ENCODE results near the gene DLK1. TPM values are rescaled to one million over a fixed set of nuclear protein-coding genes. Genes with fewer than 3 reads are reported as not detected.

DLK1 gene
- total and polyA plus RNA-seq, 2 experiments from 2014 or later = 1,378 to 3,299 TPM

DNA sequence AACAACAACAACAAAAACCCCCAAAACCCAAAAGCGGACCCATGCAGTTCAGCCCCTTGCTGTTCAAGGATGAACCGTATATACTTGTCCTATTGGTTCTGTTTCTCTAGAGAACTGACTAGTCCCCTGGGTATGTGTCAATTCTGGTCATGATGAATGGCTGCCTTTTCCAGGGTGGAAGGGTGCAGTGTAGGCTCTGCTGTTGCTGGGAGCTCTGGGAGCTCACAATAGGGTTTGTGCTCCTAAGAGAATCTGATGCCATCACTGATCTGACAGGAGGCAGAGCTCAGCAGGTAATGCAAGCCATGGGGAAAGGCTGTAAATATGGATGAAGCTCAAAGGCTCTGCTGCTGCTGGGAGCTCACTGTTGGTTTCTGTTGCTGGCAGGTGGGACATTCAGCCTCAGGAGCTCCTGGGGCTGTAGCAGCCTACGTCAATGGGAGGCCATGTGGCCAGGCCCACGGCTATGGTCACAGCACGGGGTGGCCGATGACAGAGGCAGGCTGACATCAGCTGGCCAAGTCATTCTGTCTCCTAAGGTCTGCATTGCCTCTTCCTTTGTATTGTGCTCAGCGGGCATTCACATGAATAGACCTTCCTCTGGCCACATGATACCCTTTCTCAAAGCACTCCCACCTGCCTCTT is 37.9 kb downstream of the DLK1 start:
- Histone ChIP-seq H3K4me2 (no peak overlapping the region), H3K9me2 (replicated peaks; ENCODE audit: insufficient read depth) (no peaks in the 10 kb centered on the region), H3K4me3 (no peak overlapping the region), H3K79me2 (no peaks in the 10 kb centered on the region), H4K20me1 (ENCODE audit: insufficient read depth, poor library complexity, severe bottlenecking) (no peaks in the 10 kb centered on the region), H3K27ac (no peak overlapping the region), H3K27me3 (no peaks in the 10 kb centered on the region), H3K9me3 (ENCODE audit: low read depth) (no peaks in the 10 kb centered on the region), H3K4me1 (ENCODE audit: insufficient read depth) (no peaks in the 10 kb centered on the region), H2AFZ (no peak overlapping the region), H3K36me3 (replicated peaks; ENCODE audit: insufficient read depth, low read depth) (no peaks in the 10 kb centered on the region)
- no peak for DNase-seq (ENCODE audit: low spot score)
- no peak for TF ChIP-seq EZH2phosphoT487 (IDR thresholded peaks at IDR 0.05; ENCODE audit: low read depth, severe bottlenecking, unreplicated experiment)
- no peak for TF ChIP-seq EZH2 (IDR thresholded peaks at IDR 0.05; ENCODE audit: borderline replicate concordance)
- TF ChIP-seq, protein P1, sequence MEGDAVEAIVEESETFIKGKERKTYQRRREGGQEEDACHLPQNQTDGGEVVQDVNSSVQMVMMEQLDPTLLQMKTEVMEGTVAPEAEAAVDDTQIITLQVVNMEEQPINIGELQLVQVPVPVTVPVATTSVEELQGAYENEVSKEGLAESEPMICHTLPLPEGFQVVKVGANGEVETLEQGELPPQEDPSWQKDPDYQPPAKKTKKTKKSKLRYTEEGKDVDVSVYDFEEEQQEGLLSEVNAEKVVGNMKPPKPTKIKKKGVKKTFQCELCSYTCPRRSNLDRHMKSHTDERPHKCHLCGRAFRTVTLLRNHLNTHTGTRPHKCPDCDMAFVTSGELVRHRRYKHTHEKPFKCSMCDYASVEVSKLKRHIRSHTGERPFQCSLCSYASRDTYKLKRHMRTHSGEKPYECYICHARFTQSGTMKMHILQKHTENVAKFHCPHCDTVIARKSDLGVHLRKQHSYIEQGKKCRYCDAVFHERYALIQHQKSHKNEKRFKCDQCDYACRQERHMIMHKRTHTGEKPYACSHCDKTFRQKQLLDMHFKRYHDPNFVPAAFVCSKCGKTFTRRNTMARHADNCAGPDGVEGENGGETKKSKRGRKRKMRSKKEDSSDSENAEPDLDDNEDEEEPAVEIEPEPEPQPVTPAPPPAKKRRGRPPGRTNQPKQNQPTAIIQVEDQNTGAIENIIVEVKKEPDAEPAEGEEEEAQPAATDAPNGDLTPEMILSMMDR (IDR thresholded peaks at IDR 0.05; ENCODE audit: poor library complexity) = no peak
- WGBS (ENCODE audit: low lambda C conversion rate, missing lambda C conversion rate) = 67% methylated on average over 7 of the region's 7 CpGs

DNA sequence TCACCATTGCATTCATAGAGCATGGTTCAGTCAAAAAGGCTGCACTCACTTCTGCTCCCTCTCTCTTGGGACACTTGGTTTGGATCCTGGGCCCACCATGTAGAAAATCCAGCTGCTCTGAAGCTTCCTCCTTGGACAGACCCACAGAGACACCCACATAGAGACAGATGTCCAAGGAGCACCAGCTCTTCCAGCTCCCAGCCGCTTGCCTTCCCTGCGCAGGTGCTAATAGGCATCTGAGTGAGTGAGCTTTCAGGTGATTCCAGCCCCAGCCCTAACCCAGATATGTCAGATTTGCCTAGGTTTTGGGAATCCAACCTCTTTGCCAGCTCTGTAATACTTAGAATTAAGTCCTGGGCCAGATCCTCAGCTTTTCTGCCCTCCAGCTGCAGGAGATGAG is 38.6 kb downstream of the DLK1 start:
- Histone ChIP-seq H4K20me1 (ENCODE audit: insufficient read depth, poor library complexity, severe bottlenecking) (no peaks in the 10 kb centered on the region), H3K4me1 (ENCODE audit: insufficient read depth) (peaks cover 1% of the 10 kb centered on the region), H3K4me2 (no peak overlapping the region), H2AFZ (no peak overlapping the region), H3K27ac (no peak overlapping the region), H3K27me3 (no peaks in the 10 kb centered on the region), H3K36me3 (replicated peaks; ENCODE audit: insufficient read depth, low read depth) (no peaks in the 10 kb centered on the region), H3K4me3 (no peak overlapping the region), H3K9me2 (replicated peaks; ENCODE audit: insufficient read depth) (no peaks in the 10 kb centered on the region), H3K79me2 (no peaks in the 10 kb centered on the region), H3K9me3 (ENCODE audit: low read depth) (no peaks in the 10 kb centered on the region)
- no peak for DNase-seq (ENCODE audit: low spot score)
- WGBS (ENCODE audit: low lambda C conversion rate, missing lambda C conversion rate) = 95% methylated on average over 2 of the region's 2 CpGs
- TF ChIP-seq EZH2phosphoT487 (IDR thresholded peaks at IDR 0.05; ENCODE audit: low read depth, severe bottlenecking, unreplicated experiment) = no peak

DNA sequence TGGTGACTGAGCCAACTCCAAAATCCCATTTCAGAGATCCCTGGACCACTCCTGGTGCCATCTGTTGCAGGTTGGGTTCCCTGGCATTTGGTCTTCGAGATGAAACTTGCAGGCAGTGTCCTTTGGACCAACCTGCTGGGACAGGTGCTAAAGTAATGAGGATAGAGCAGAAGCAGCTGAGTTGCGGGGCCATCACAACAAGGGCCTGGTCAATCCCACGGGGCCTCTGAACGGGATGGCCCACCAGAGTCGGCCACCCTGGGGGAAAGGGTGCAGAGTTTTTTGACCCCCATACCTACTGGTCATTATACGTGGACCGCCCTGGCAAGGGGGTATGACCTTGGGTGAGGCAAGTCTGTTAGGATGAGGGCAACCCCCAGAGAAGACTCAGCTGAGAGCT is 39.3 kb downstream of the DLK1 start:
- Histone ChIP-seq H3K36me3 (replicated peaks; ENCODE audit: insufficient read depth, low read depth) (no peaks in the 10 kb centered on the region), H4K20me1 (ENCODE audit: insufficient read depth, poor library complexity, severe bottlenecking) (no peaks in the 10 kb centered on the region), H3K4me3 (no peak overlapping the region), H3K4me1 (ENCODE audit: insufficient read depth) (peaks cover 4% of the 10 kb centered on the region), H3K9me3 (ENCODE audit: low read depth) (no peaks in the 10 kb centered on the region), H3K27ac (no peak overlapping the region), H3K9me2 (replicated peaks; ENCODE audit: insufficient read depth) (no peaks in the 10 kb centered on the region), H3K27me3 (no peaks in the 10 kb centered on the region), H2AFZ (no peak overlapping the region), H3K79me2 (no peaks in the 10 kb centered on the region), H3K4me2 (no peak overlapping the region)
- TF ChIP-seq EZH2 (IDR thresholded peaks at IDR 0.05; ENCODE audit: borderline replicate concordance) = no peak
- no peak for TF ChIP-seq EZH2phosphoT487 (IDR thresholded peaks at IDR 0.05; ENCODE audit: low read depth, severe bottlenecking, unreplicated experiment)
- TF ChIP-seq, protein P1 (IDR thresholded peaks at IDR 0.05; ENCODE audit: poor library complexity) = no peak
- DNase-seq (ENCODE audit: low spot score) = no peak
- 94% methylated on average over 7 of the region's 7 CpGs for WGBS (ENCODE audit: low lambda C conversion rate, missing lambda C conversion rate)

DNA sequence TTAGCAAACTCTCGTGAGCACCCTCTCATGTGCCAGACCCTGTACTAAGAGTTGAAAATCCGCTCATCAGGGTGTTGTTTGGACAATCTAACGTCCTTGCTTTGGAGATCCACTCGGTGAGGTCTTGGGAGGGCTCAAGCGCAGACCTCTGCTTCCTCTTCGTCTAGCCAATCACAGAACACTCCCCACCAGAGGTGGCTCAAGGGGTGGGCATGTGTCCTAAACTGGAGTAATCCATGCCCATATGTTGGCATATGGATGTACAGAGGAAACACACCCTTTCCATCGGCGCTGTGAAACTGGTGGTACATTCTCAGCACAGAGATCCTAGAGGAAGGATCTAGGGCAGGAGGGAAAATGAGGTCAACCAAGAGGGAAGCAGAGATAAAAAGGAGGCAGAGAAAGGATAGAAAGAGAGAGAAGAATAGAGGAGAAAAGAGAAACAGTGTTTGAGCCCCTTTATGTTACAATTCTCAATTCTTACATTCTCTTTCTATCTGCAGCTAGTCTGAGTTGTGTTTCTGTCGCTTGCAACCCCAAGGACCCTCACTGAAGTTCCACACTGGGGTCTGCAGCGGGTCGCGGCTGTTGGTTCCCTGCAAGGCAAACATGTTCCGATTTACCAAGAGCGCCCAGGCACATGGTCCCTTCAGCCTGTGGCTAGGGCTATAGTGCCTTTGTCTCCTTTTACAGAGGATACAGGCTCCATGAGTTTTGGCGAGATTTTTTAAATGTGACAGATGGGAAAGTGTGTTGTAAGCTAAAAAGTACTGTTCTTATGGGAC is 40.5 kb downstream of the DLK1 start:
- Histone ChIP-seq H3K4me3 (no peak overlapping the region), H3K27me3 (no peaks in the 10 kb centered on the region), H3K36me3 (replicated peaks; ENCODE audit: insufficient read depth, low read depth) (no peaks in the 10 kb centered on the region), H4K20me1 (ENCODE audit: insufficient read depth, poor library complexity, severe bottlenecking) (no peaks in the 10 kb centered on the region), H3K4me2 (no peak overlapping the region), H2AFZ (no peak overlapping the region), H3K79me2 (no peaks in the 10 kb centered on the region), H3K9me2 (replicated peaks; ENCODE audit: insufficient read depth) (no peaks in the 10 kb centered on the region), H3K4me1 (ENCODE audit: insufficient read depth) (peaks cover 4% of the 10 kb centered on the region), H3K27ac (no peak overlapping the region), H3K9me3 (ENCODE audit: low read depth) (no peaks in the 10 kb centered on the region)
- WGBS (ENCODE audit: low lambda C conversion rate, missing lambda C conversion rate) = 85% methylated on average over 15 of the region's 15 CpGs
- TF ChIP-seq EZH2 (IDR thresholded peaks at IDR 0.05; ENCODE audit: borderline replicate concordance) (no peak), EZH2phosphoT487 (IDR thresholded peaks at IDR 0.05; ENCODE audit: low read depth, severe bottlenecking, unreplicated experiment) (no peak)
- TF ChIP-seq, protein P1 (IDR thresholded peaks at IDR 0.05; ENCODE audit: poor library complexity) = no peak
- DNase-seq (ENCODE audit: low spot score) = no peak

Data from hepatocyte (in vitro differentiated cells).